GM12892 (cell line): Measurements from ENCODE around the gene VPS54.

Source experiments
- POLR2A ChIP-seq: IDR thresholded peaks from 2 replicates; pipeline ENCODE4 v1.6.1; 2011; ENCODE audit warnings: low read depth, low read length, control low read depth
- POLR2AphosphoS5 ChIP-seq: IDR thresholded peaks from 2 replicates; pipeline ENCODE4 v1.6.1; 2011; ENCODE audit warnings: low read depth, low read length, control low read depth

GRCh38 chr2:63898839-63899238 lies 120.4 kb downstream of the VPS54 start:
- TF ChIP-seq POLR2A (no peak), POLR2AphosphoS5 (no peak)
